Measurements from ENCODE around the gene LYL1.
A peak's percentile ranks its signal among the peaks of the same experiment; 100 is the strongest.
"Not testable (repeated sequence)": the region's sequence is repeated elsewhere in the genome, so short reads cannot be mapped to it uniquely, and the experiment has no call there.

LYL1 gene

DNA sequence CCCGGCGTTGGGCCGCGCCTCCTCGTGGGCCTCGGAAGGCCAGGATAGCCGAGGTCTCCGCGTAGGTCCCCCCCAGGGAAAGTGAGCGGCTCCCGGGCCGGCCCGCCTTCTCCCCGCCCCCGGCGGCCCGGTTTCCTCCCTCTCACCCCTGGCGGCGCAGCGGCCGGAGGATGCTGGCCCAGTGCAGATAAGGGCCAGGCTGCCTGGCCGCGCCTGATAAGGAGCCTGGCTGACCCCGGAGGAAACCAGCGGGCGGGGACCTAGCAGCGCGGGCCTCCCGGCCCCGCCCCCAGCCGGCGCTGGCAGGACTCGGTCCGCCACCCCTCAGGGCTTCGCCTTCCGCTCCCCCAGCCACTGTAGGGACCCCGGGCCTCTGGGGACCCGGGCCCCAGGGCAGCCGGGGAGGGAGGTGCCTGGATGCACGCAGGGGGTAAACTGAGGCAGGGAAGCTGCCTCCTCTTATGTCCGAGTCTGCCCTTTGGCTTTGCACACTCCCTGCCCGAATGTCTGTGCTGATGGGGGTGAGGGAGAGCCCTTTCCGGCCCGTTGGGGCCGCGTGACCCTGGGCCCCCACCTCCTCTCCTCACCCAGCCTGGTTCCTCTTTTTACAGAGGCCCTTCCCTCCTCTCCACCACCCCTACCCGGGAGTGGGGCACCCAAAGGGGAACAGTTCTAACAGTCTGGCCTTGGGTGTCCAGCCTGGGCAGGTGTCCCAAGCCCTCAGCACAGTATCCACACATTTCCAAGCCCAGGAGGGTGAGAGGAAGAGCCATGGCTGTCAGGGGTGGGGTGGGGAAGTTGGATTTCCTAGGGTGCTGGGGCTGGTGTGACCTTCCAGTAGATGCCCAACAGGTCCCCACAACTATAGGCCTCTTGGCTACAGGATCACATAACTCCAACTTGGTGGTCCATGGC is at the start of gene LYL1:
Gene LYL1, minus strand, starts transcription at position 193 of the 915 bp plus-strand sequence. CDS start 1,687 bp downstream, outside the sequence.
- no peak; the same call in 1 of the 2 replicates for TF ChIP-seq CTCF (IDR thresholded peaks at IDR 0.05; ENCODE audit: low read depth, low read length)
- no peak for DNase-seq (ENCODE audit: extremely low read depth, low read depth)

GRCh38 chr19:13151605-13152355 is 49.1 kb upstream of the LYL1 start:
- peak; percentile 94 for DNase-seq (ENCODE audit: extremely low read depth, low read depth)
- peak; percentile 29 for TF ChIP-seq CTCF (IDR thresholded peaks at IDR 0.05; ENCODE audit: low read depth, low read length)

DNA sequence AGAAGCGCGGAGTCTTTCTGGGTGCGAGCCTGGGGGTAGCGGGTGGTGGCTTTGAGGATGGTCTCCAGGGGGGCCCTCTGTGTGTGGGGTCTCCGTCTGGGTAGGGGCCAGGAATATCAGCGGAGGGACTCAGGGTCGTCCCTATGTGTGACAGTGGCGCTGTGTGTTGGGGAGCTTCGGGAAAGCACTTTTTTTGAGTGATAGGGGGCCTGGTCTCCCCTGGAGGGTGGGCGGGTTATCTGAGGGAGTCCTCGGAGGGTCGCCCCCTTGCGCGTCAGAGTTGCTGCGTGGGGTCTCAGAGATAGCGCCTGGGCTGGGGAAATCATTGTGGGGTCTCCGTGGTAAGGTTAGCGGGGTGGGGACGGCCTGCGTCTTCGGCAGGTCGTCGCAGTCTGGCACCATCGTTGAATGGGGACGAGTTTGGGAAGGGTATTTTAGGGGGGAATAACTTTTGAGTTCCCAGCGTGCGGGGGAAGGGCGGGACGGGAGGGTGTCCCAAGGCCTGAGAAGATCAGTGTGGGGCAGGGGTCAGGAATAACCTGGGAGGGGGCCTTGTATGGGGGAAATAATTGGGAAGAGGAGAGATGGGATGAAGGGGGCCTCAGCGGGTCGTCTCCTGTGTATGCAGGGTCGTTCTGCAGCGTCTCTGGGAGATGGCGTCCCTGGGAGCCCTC is 48.4 kb upstream of the LYL1 start:
- TF ChIP-seq CTCF (IDR thresholded peaks at IDR 0.05; ENCODE audit: low read depth, low read length): no peak
- no peak for DNase-seq (ENCODE audit: extremely low read depth, low read depth)

GRCh38 chr19:13150187-13150930 is 47.7 kb upstream of the LYL1 start, which contains the start of the genes IER2 and STX10:
Gene IER2, plus strand, starts transcription at chr19:13150411. Its CDS starts 2,776 bp downstream, at chr19:13153187.
Gene STX10, minus strand, starts transcription at chr19:13150375. Its CDS starts 202 bp downstream, at chr19:13150173.
- peak; percentile 60 for TF ChIP-seq CTCF (IDR thresholded peaks at IDR 0.05; ENCODE audit: low read depth, low read length)

GRCh38 chr19:13149628-13150186 is 47.0 kb upstream of the LYL1 start:
- no peak for TF ChIP-seq CTCF (IDR thresholded peaks at IDR 0.05; ENCODE audit: low read depth, low read length)
- DNase-seq (ENCODE audit: extremely low read depth, low read depth): no peak

More at GRCh38 chr19:13150187-13150930, 47.7 kb upstream of the LYL1 start, which contains the start of the genes IER2 and STX10:
- DNase-seq (ENCODE audit: extremely low read depth, low read depth): peak; percentile 91

DNA sequence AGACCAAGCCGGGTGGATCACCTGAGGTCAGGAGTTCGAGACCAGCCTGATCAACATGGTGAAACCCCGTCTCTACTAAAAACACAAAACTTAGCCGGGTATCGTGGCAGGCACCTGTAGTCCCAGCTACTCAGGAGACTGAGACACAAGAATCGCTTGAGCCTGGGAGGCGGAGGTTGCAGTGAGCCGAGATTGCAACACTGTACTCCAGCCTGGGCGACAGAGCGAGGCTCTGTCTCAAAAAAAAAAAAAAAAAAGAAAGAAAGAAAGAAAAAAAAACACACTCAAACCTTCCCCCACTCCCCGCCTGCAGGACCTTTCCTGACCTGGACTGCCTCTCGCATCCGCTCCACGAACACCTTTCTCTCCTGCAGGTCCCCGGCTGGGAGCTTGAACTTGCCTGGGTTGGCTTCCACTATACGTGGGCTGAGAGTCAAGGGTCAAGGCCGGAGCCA is 46.5 kb upstream of the LYL1 start:
- DNase-seq (ENCODE audit: extremely low read depth, low read depth): not testable (repeated sequence)

All from AG09319 (cell line).